Cardiac fibroblast (primary cell): Measurements from ENCODE around the gene PDE8B.

ENCODE experiments used
- DNase-seq, 2 donors: peaks; one replicate each; pipeline versions ENCODE4 v3.0.0 to v3.0.0-alpha.2; 2010; ENCODE audit warnings: low read depth in 2 of 2
- H3K4me3 ChIP-seq, 2 donors: replicated peaks in 1 of 2; 1 replicate in 1 of 2; 2 replicates in 1 of 2; pipeline ENCODE4 v1.5.1; 2011; ENCODE audit warnings: low read depth in 2 of 2, low read length in 2 of 2, mild to moderate bottlenecking in 2 of 2, moderate library complexity in 1 of 2
- TF ChIP-seq, protein P1 (sequence below): IDR thresholded peaks from one replicate; pipeline ENCODE4 v1.5.1; 2011; ENCODE audit warnings: low read depth, mild to moderate bottlenecking, low read length, inconsistent platforms

PDE8B gene

GRCh38 chr5:77418601-77419581 is 208.4 kb downstream of the PDE8B start:
- H3K4me3 ChIP-seq: no peak overlapping the region
- TF ChIP-seq, protein P1, sequence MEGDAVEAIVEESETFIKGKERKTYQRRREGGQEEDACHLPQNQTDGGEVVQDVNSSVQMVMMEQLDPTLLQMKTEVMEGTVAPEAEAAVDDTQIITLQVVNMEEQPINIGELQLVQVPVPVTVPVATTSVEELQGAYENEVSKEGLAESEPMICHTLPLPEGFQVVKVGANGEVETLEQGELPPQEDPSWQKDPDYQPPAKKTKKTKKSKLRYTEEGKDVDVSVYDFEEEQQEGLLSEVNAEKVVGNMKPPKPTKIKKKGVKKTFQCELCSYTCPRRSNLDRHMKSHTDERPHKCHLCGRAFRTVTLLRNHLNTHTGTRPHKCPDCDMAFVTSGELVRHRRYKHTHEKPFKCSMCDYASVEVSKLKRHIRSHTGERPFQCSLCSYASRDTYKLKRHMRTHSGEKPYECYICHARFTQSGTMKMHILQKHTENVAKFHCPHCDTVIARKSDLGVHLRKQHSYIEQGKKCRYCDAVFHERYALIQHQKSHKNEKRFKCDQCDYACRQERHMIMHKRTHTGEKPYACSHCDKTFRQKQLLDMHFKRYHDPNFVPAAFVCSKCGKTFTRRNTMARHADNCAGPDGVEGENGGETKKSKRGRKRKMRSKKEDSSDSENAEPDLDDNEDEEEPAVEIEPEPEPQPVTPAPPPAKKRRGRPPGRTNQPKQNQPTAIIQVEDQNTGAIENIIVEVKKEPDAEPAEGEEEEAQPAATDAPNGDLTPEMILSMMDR: no peak
- peak in 1 of 2 donors; percentile 72 for DNase-seq

- no peak overlapping the region for H3K4me3 ChIP-seq
- TF ChIP-seq, protein P1: no peak
- DNase-seq: no peak
These were observed 209.4 kb downstream of the PDE8B start for GRCh38 chr5:77419644-77420582.

DNA sequence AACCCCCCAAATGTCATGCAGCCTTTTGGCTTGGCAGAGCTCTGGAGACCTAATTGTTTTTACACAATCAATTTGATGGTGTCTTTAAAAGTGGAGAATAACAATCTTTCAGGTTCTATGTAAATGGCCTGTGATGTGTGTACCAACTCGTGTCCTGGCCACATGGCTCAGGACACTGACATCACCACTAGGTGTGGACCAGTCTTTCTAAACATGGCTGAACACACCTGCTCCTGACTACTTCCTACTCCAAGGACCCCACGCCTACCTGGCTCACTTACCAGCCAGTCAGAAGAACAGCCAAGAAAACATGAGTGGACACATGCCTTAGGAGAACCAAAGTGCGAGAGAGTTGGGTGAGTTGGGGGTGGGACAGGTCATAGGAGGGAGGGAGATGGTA is 210.5 kb downstream of the PDE8B start:
- no peak for DNase-seq
- TF ChIP-seq, protein P1: no peak
- no peak overlapping the region for H3K4me3 ChIP-seq

- DNase-seq: no peak
- TF ChIP-seq, protein P1: no peak
- no peak overlapping the region for H3K4me3 ChIP-seq
These were observed 212.7 kb downstream of the PDE8B start for GRCh38 chr5:77423022-77423750.

DNA sequence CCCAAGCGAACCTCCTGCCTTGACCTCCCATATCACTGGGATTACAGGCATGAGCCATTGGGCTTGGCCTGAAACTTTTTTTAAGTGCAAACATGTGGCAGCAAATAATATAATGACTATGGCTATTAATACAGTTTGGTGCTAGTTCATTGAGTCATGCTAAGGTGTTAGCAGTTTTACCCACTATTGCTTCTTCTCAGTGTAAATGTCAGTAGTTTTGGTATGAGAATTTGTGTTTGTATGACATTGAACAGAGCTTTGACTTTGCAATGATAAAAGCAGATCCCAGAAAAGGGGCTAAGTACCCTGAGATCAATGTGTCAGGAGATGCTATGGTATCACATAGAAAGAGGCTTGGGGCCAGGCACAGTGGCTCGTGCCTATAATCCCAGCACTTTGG is 214.4 kb downstream of the PDE8B start:
- H3K4me3 ChIP-seq: no peak overlapping the region
- TF ChIP-seq, protein P1: no peak
- no peak for DNase-seq

GRCh38 chr5:77425420-77425819 is 214.9 kb downstream of the PDE8B start:
- no peak overlapping the region for H3K4me3 ChIP-seq
- TF ChIP-seq, protein P1: no peak
- DNase-seq: no peak
